Urinary bladder (tissue), 4 donors: ENCODE results near the gene GAS2. TPM values are rescaled to one million over a fixed set of nuclear protein-coding genes. Genes with fewer than 3 reads are reported as not detected.

Source experiments
- DNase-seq: peaks from one replicate; pipeline ENCODE4 v3.0.0-alpha.2; 2015; ENCODE audit errors: extremely low spot score
- H3K27ac ChIP-seq: one replicate; pipeline ENCODE4 v1.5.1; 2013; ENCODE audit warnings: low read depth, mild to moderate bottlenecking, moderate library complexity
- H3K36me3 ChIP-seq: one replicate; pipeline ENCODE4 v1.6.1; 2013; ENCODE audit warnings: mild to moderate bottlenecking, moderate library complexity; ENCODE audit not compliant: insufficient read depth
- H3K4me1 ChIP-seq: one replicate; pipeline ENCODE4 v1.6.1; 2013; ENCODE audit warnings: mild to moderate bottlenecking, moderate library complexity; ENCODE audit not compliant: insufficient read depth
- H3K4me3 ChIP-seq: one replicate; pipeline ENCODE4 v1.5.1; 2013; ENCODE audit warnings: low read depth, low read length
- WGBS: extraction: QIAGEN DNeasy Blood & Tissue Kit; methylation state at CpG from one replicate; pipeline ENCODE4 v1.1.7; 2013; 5-methylcytosine and 5-hydroxymethylcytosine counted together
- polyA plus RNA-seq: library from polyadenylated mRNA; stranded (reverse); fragments of 200-250 nt; gene quantifications from one replicate; pipeline ENCODE4 v1.2.3, GENCODE V29; 2013
- total RNA-seq: library from RNA; depleted of rRNA; stranded (reverse); fragments of >200 nt; gene quantifications from one replicate; pipeline ENCODE4 v1.2.3, GENCODE V29; 2014
- donor health status: healthy with polysubstance abuse.
- donor health status: healthy.

The GAS2 gene
- total and polyA plus RNA-seq, 2 donors, result 0.79 to 18.8 TPM

- H3K4me1 ChIP-seq, result no peaks in the 10 kb centered on the region
- no peaks in the 10 kb centered on the region for H3K36me3 ChIP-seq
- H3K27ac ChIP-seq, result no peak overlapping the region
- DNase-seq, result no peak
- no peak overlapping the region for H3K4me3 ChIP-seq
- WGBS, result 91% methylated on average over 3 of the region's 3 CpGs
Measured at GRCh38 chr11:22723274-22723673, 56.9 kb downstream of the GAS2 start.

DNA sequence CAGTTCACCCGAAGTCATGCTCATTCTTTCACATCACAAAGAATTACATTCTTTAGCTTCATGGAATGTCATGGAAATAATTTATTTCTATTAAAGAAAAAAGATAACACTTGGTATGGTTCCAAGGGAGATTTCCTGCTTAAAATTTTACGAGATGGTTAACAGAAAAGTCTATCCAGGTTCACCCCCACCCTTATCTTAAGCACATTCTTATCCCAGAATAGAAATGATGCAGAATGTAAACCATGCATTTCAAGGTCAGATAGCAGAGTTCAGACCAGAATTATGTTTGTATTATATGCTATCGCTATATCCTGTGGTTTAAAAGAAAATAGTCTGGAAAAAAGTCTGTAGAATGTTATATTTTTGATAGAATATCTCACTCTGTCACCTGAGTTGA is 58.7 kb downstream of the GAS2 start:
- Histone ChIP-seq H3K36me3 (no peaks in the 10 kb centered on the region), H3K27ac (no peak overlapping the region), H3K4me3 (no peak overlapping the region), H3K4me1 (no peaks in the 10 kb centered on the region)
- 16% methylated on average over 3 of the region's 3 CpGs for WGBS
- no peak for DNase-seq

- H3K27ac ChIP-seq, result no peak overlapping the region
- no peaks in the 10 kb centered on the region for H3K36me3 ChIP-seq
- no peaks in the 10 kb centered on the region for H3K4me1 ChIP-seq
- no peak for DNase-seq
- no peak overlapping the region for H3K4me3 ChIP-seq
- WGBS, result 42% methylated on average over 3 of the region's 3 CpGs
Measured at GRCh38 chr11:22728600-22729389, 62.4 kb downstream of the GAS2 start.

- no peak overlapping the region for H3K4me3 ChIP-seq
- 44% methylated on average over 1 of the region's 1 CpG for WGBS
- H3K4me1 ChIP-seq, result no peaks in the 10 kb centered on the region
- DNase-seq, result no peak
- no peaks in the 10 kb centered on the region for H3K36me3 ChIP-seq
- H3K27ac ChIP-seq, result no peak overlapping the region
Measured at GRCh38 chr11:22730319-22730718, 63.9 kb downstream of the GAS2 start.

GRCh38 chr11:22732588-22732987 is 66.2 kb downstream of the GAS2 start:
- no peaks in the 10 kb centered on the region for H3K4me1 ChIP-seq
- H3K4me3 ChIP-seq, result no peak overlapping the region
- H3K27ac ChIP-seq, result no peak overlapping the region
- DNase-seq, result no peak
- no peaks in the 10 kb centered on the region for H3K36me3 ChIP-seq
- 88% methylated on average over 2 of the region's 2 CpGs for WGBS

- WGBS, result 87% methylated on average over 1 of the region's 1 CpG
- DNase-seq, result no peak
- Histone ChIP-seq H3K27ac (no peak overlapping the region), H3K36me3 (no peaks in the 10 kb centered on the region), H3K4me1 (no peaks in the 10 kb centered on the region), H3K4me3 (no peak overlapping the region)
Measured at GRCh38 chr11:22733475-22734248, 67.3 kb downstream of the GAS2 start.

DNA sequence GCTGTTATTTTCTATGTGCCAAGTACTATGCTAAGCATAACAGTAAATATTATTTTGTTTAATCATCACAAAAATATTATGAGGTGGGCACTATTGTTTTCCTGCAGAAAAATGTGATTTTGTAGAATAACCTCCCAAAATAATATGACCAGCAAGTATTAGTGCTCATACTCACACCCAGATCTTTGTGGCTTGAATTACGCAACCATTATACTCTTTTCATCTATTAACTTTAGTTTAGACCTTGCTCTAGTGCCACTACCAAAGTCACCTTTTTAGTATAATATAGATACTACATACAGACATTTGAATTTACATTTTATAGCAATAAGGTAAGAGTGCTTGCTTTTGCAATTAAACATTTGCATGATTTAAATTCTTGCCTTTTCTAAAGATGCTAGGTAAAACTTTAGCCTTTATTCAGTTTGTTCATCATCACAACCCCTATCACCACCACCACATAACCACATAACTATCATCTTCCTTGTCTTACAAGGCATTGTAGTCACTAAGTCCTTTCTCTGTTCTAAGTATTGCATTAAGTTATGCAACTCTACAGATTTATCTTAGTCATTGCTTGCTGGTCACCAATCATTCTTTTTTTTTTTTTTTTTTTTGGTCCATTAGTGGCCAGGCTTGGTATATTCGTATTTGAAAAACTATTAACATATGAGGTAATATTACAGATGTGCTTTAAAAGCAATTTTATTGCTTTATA is 68.4 kb downstream of the GAS2 start:
- WGBS, result 70% methylated on average over 2 of the region's 2 CpGs
- no peak for DNase-seq
- H3K4me1 ChIP-seq, result no peaks in the 10 kb centered on the region
- no peaks in the 10 kb centered on the region for H3K36me3 ChIP-seq
- H3K27ac ChIP-seq, result no peak overlapping the region
- no peak overlapping the region for H3K4me3 ChIP-seq

GRCh38 chr11:22742157-22742613 is 75.8 kb downstream of the GAS2 start:
- no peak overlapping the region for H3K27ac ChIP-seq
- H3K36me3 ChIP-seq, result no peaks in the 10 kb centered on the region
- H3K4me1 ChIP-seq, result no peaks in the 10 kb centered on the region
- no peak for DNase-seq
- H3K4me3 ChIP-seq, result no peak overlapping the region
- WGBS, result 45% methylated on average over 2 of the region's 2 CpGs

- Histone ChIP-seq H3K27ac (no peak overlapping the region), H3K4me1 (no peaks in the 10 kb centered on the region), H3K36me3 (no peaks in the 10 kb centered on the region), H3K4me3 (no peak overlapping the region)
- DNase-seq, result no peak
- 86% methylated on average over 2 of the region's 2 CpGs for WGBS
Measured at GRCh38 chr11:22749536-22749935, 83.1 kb downstream of the GAS2 start.

DNA sequence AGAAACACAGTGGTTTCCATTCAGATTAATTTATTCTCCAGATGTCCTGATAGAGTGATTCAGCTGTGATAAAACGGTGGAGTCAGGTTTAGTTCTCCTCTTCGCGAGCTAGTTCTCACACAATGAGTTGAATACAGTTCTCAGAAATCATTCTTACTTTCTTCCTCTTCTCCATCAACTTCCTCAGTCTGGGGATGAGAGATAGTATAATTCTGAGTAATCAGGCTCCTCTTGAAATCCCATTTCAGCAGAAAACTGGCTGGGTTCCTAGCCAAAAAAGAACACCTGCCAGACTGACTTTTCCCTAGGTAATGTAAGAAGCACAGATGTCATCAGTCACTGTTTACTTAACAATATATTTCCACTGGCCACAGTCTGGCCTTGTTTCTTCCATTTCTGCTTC is 86.5 kb downstream of the GAS2 start:
- no peaks in the 10 kb centered on the region for H3K4me1 ChIP-seq
- no peaks in the 10 kb centered on the region for H3K36me3 ChIP-seq
- H3K4me3 ChIP-seq, result no peak overlapping the region
- DNase-seq, result no peak
- 74% methylated on average over 3 of the region's 3 CpGs for WGBS
- no peak overlapping the region for H3K27ac ChIP-seq

GRCh38 chr11:22753416-22753815 is 87.0 kb downstream of the GAS2 start:
- H3K4me1 ChIP-seq, result no peaks in the 10 kb centered on the region
- no peaks in the 10 kb centered on the region for H3K36me3 ChIP-seq
- no peak overlapping the region for H3K27ac ChIP-seq
- DNase-seq, result no peak
- no peak overlapping the region for H3K4me3 ChIP-seq
- 82% methylated on average over 1 of the region's 1 CpG for WGBS

GRCh38 chr11:22761066-22761465 is 94.7 kb downstream of the GAS2 start:
- 58% methylated on average over 1 of the region's 1 CpG for WGBS
- Histone ChIP-seq H3K36me3 (no peaks in the 10 kb centered on the region), H3K4me1 (no peaks in the 10 kb centered on the region), H3K4me3 (no peak overlapping the region), H3K27ac (no peak overlapping the region)
- no peak for DNase-seq

DNA sequence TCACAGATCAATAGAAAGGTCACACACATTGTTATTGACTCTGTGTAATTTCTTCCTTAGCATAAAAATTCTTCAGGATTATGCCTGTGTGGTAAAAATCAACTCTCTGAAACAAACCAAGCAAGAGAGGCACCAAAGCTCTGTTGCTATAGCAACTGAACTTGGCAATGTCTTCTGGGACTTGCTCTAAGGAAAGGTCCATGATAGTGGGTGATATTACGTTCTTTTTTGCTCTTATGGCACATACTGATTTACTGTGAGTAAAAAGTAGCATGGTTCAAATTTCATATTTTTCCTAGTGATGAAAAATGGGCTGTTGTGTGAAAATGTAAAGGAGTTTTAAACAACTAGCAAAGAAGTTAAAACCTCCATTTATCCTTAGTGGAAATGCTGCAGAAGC is 96.8 kb downstream of the GAS2 start:
- Histone ChIP-seq H3K36me3 (no peaks in the 10 kb centered on the region), H3K4me3 (no peak overlapping the region), H3K27ac (no peak overlapping the region), H3K4me1 (no peaks in the 10 kb centered on the region)
- 47% methylated on average over 1 of the region's 1 CpG for WGBS
- DNase-seq, result no peak

DNA sequence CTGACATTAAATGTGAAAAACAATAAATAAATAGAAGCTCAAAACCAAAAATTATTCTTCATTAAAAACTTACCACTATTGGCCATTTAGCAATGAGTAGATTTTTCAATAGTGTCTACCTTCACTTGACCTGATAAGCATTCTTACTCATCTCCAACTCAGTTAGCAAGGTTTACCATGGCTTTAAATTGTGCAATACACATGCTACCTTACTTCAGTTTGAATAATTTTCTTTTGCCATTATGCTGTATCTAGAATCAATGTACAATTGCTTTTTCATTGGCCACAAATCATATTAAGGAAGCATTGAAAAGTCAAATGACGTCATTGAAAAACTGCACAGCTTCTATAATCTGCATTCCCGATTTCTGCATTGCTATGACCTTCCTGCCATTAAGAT is 98.3 kb downstream of the GAS2 start:
- Histone ChIP-seq H3K36me3 (no peaks in the 10 kb centered on the region), H3K27ac (no peak overlapping the region), H3K4me1 (no peaks in the 10 kb centered on the region), H3K4me3 (no peak overlapping the region)
- DNase-seq, result no peak
- WGBS, result 91% methylated on average over 2 of the region's 2 CpGs
